Raji (cell line): ENCODE measurements around the gene MCIDAS.
A peak's percentile ranks its signal among the peaks of the same experiment; 100 is the strongest.

Experiments
- POLR2A ChIP-seq: IDR thresholded peaks from 2 replicates; pipeline ENCODE4 v1.6.1; 2011; ENCODE audit warnings: low read depth, low read length, control low read depth; ENCODE audit not compliant: insufficient read depth

The MCIDAS gene

GRCh38 chr5:55227664-55228430, 732 bp upstream of the MCIDAS start:
- TF ChIP-seq POLR2A = no peak

DNA sequence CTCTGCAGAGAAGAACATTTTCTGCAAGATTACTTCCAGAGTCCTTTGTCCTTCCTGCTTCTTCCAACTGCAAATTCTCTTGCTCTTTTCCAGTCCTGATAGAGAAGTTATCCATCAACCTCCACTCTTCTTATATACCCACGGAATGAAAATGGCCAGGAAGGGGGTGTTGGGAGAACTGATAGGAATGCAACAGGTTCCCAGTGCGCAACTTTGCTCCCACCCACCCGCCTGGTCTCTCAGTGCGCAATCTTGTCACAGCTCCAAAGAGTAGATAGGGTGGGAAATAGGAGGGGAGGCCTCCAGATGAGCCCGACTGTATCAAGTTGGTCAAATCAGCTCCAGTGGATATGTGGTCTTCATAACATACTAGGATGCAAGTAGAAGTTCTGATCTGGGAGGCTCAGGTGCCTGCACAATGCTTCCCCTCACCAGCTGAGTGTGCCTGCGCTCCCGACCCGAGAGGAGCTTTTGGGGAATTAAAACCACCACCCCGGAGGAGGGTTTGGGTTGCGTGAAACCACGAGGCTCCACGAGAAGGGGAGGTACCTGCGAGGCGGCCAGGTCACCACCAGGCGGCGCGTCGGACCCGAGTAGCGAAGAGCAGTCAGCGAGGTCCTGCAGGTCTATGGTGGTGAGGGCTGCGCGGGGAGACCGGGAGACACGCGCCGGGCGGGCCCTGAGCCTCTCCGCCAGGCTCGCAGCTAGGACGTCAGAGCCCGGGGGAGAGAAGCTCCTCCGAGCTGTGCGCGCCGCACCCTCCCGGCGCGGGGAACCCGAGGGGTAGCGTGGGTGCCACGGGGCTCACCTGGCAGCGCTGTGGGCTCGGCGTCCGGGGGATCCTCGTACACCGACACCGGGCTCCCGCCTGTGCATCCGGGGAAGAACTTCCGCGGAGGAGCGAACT, 835 bp downstream of the MCIDAS start:
- TF ChIP-seq POLR2A = peak; percentile 38; the same call in 1 of the 2 replicates

DNA sequence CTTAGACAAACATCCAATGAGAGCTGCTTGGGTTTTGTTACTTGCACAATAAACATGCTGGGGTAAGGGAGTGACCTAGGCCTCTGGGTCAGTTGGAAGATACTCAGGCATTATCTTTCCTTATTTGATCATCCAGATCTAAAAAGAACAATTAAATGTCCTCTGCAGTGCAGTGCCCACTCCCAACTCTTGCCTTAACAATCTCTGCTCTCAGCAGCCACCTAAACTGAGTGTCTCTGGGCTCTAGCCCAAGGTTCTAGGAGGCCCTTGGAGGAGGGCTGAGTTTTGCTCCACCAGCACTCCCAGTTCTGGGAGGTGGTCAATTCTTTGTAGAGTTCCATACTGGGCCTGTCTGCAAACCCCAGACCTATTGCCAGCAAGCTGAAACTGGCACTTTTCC, 1.8 kb downstream of the MCIDAS start:
- TF ChIP-seq POLR2A = no peak

GRCh38 chr5:55223812-55224240, 3.3 kb downstream of the MCIDAS start:
- no peak for TF ChIP-seq POLR2A

GRCh38 chr5:55222985-55223811, 3.9 kb downstream of the MCIDAS start:
- no peak for TF ChIP-seq POLR2A

- TF ChIP-seq POLR2A = no peak
Observed at GRCh38 chr5:55222092-55222984, 4.8 kb downstream of the MCIDAS start.

DNA sequence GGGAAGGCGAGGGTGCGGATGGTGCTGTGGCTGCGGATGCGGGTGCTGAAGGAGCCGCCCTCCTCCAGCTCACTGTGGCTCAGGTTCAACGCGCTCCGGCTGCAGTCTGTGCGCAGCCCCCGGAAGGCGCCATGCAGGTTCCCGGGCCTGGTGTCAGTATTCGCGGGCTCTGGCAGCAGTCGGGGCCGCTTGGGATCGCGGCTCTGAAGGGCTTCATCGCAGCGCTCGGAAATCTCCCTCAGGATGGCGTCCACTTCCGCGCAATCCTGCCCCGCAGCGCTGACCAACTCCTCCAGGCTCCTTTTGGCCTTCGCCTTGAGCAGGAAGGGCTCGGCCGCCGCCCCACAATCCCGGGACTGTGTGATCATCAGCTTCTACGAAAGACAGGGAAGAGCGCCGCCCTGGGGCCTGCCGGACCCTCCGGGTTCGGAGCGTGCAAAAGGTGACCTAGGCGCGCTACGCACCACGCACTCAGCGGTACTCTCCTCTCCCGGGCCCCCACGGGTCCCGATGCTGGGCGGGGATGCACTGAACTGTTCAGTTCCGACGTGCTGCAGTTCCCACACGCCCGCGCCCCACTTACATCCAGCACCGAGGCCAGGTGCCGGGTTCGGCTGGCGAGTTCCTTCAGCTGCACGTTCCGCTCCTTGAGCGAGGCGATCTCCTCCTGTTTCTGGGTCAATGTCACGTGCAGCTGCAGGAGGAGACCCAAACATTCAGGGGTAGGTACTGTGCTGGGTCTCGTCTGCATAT, 6.5 kb downstream of the MCIDAS start:
- TF ChIP-seq POLR2A = no peak

DNA sequence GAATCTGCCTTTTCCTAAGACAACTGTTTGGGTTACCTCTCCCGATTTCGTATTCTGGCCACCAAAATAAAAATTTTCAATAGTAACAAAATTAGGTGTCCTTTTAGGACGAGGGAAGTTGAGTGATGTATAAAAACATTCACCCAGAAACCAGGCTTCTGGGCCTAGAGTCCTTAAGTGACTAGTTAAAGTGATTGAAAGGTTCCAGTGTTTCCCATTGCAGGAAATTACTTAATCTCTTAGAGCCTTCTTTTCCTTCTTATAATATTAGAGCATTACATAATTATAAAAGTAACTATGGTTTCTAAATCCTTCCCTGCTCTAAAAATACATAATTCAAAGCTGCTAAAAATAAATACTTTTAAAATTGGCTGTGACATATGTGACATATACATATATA, 7.3 kb downstream of the MCIDAS start:
- no peak for TF ChIP-seq POLR2A

GRCh38 chr5:55218967-55219366, 8.1 kb downstream of the MCIDAS start:
- TF ChIP-seq POLR2A = no peak

DNA sequence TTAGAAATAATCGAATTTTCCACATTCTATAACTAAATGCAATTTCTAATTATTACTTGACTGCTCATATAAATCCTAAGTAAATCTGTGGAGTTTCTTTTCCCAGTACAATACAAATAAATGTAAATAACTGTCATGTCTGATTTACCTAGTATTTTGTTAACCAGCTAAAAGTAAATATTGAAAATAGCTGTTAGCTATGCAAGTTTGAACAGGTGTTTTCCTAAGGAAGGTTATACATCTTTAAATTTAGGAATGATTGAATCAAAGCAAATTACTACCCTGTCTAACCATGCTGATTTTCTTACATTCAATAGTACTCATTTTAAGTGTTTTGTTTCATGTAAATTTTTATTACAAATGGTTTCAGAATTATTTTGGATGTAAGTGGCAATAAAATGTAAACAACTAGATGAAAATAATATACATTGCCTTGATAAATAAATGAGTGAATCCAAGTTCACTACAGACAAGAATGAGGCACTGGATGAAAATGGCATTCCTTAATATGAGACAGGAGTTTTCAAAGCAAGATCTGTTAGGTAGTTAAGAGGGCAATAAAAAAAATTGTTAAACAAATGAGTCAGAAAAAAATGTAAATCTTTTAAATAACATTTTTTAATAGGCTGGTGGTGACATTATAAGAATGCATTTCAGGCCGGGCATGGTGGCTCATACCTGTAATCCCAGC, 15.8 kb downstream of the MCIDAS start:
- TF ChIP-seq POLR2A = no peak

GRCh38 chr5:55205001-55205400, 22.1 kb downstream of the MCIDAS start:
- TF ChIP-seq POLR2A = no peak

DNA sequence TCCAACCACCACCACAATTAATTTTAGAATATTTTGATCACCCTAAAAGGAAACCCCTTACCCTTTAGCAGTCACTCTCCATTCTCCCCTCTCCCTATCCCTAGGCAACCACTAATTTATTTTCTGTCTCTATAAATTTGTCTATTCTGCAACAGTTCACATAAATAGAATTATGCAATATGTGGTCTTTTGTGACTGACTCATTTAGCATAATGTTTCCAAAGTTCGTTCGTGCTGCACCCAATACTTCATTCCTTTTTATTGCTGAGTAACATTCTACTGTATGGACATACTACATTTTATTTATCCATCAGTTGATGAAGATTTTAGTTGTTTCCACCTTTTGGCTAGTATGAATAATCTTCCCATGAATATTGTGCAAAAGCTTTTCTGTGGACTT, 36.0 kb downstream of the MCIDAS start:
- TF ChIP-seq POLR2A = no peak
